HG02981 (cell line): Measurements from ENCODE around the gene ACLY.
"Not testable (repeated sequence)": the region's sequence is repeated elsewhere in the genome, so short reads cannot be mapped to it uniquely, and the experiment has no call there.

Experiments
- ATAC-seq: cut with Tn5 transposase; IDR thresholded peaks from one replicate; pipeline ENCODE4 v1.9.1; 2021; ENCODE audit warnings: mild to moderate bottlenecking, moderate library complexity; ENCODE audit not compliant: unreplicated experiment

Gene ACLY

GRCh38 chr17:41873559-41874292 lies 45.0 kb downstream of the ACLY start:
- no peak for ATAC-seq

GRCh38 chr17:41871789-41872188 lies 47.0 kb downstream of the ACLY start:
- ATAC-seq, result no peak

- no peak for ATAC-seq
These were observed 48.1 kb downstream of the ACLY start for GRCh38 chr17:41870627-41871026.

GRCh38 chr17:41870097-41870496 lies 48.7 kb downstream of the ACLY start:
- no peak for ATAC-seq

GRCh38 chr17:41869426-41869825 lies 49.3 kb downstream of the ACLY start:
- no peak for ATAC-seq

- ATAC-seq, result no peak
These were observed 50.2 kb downstream of the ACLY start for GRCh38 chr17:41868568-41868967.

- ATAC-seq, result no peak
These were observed 53.2 kb downstream of the ACLY start for GRCh38 chr17:41865596-41865893.

- ATAC-seq, result peak; percentile 86
These were observed 53.7 kb downstream of the ACLY start, which contains the start of gene KLHL11 for GRCh38 chr17:41864836-41865595. Gene KLHL11, minus strand, starts transcription at chr17:41865423. Its CDS starts 53 bp downstream, at chr17:41865370.

- peak; percentile 21 for ATAC-seq
These were observed 54.3 kb downstream of the ACLY start for GRCh38 chr17:41864498-41864835.

GRCh38 chr17:41863074-41863848 lies 55.5 kb downstream of the ACLY start:
- no peak for ATAC-seq

GRCh38 chr17:41860254-41860931 lies 58.4 kb downstream of the ACLY start:
- no peak for ATAC-seq

GRCh38 chr17:41851382-41851781 lies 67.4 kb downstream of the ACLY start:
- not testable (repeated sequence) for ATAC-seq

- ATAC-seq, result no peak
These were observed 69.3 kb downstream of the ACLY start for GRCh38 chr17:41849251-41849990.

GRCh38 chr17:41848788-41849187 lies 70.0 kb downstream of the ACLY start:
- no peak for ATAC-seq

GRCh38 chr17:41844971-41845370 lies 73.8 kb downstream of the ACLY start:
- ATAC-seq, result no peak

GRCh38 chr17:41840781-41841180 lies 78.0 kb downstream of the ACLY start:
- ATAC-seq, result not testable (repeated sequence)

- not testable (repeated sequence) for ATAC-seq
These were observed 79.3 kb downstream of the ACLY start for GRCh38 chr17:41839448-41839847.

GRCh38 chr17:41837761-41838538 lies 80.8 kb downstream of the ACLY start, which contains the start of gene KLHL10:
Gene KLHL10, plus strand, starts transcription at chr17:41837825. Its CDS starts 108 bp downstream, at chr17:41837933.
- ATAC-seq, result no peak

- ATAC-seq, result no peak
These were observed 82.1 kb downstream of the ACLY start for GRCh38 chr17:41836550-41837196.
